ENCODE measurements around the gene IGSF8.

GRCh38 chr1:160048335-160048734 is 50.1 kb downstream of the IGSF8 start:
- TF ChIP-seq CTCF (IDR thresholded peaks at IDR 0.05) (no peak), POLR2A (IDR thresholded peaks at IDR 0.05) (no peak)
